NT2/D1 (cell line): Measurements from ENCODE around the gene BEAN1.

Source experiments
- DNase-seq: peaks from one replicate; pipeline ENCODE4 v3.0.0-alpha.2; 2011; ENCODE audit warnings: low read depth, low spot score
- H3K27me3 ChIP-seq: 2 replicates; pipeline ENCODE4 v1.6.0; 2011; ENCODE audit warnings: mild to moderate bottlenecking; ENCODE audit not compliant: insufficient read length, insufficient read depth
- H3K36me3 ChIP-seq: 2 replicates; pipeline ENCODE4 v1.6.1; 2011; ENCODE audit warnings: mild to moderate bottlenecking, low read length, mixed read lengths; ENCODE audit not compliant: insufficient read depth, insufficient read length
- H3K4me1 ChIP-seq: 2 replicates; pipeline ENCODE4 v1.5.1; 2011; ENCODE audit not compliant: insufficient read depth, insufficient read length
- H3K4me3 ChIP-seq: 2 replicates; pipeline ENCODE4 v1.5.1; 2011; ENCODE audit warnings: low read depth; ENCODE audit not compliant: insufficient read length
- H3K9ac ChIP-seq: 2 replicates; pipeline ENCODE4 v1.6.0; 2011; ENCODE audit warnings: low read depth; ENCODE audit not compliant: insufficient read length
- H3K9me3 ChIP-seq: 2 replicates; pipeline ENCODE4 v1.5.1; 2011; ENCODE audit warnings: mild to moderate bottlenecking, low read length; ENCODE audit not compliant: insufficient read depth
- SUZ12 ChIP-seq: IDR thresholded peaks from 2 replicates; pipeline ENCODE4 v1.6.1; 2011; ENCODE audit not compliant: insufficient read length, insufficient read depth; ENCODE audit errors: extremely low read depth
- YY1 ChIP-seq: IDR thresholded peaks from 2 replicates; pipeline ENCODE4 v1.6.1; 2011; ENCODE audit not compliant: insufficient read length, insufficient read depth
- ZNF274 ChIP-seq: IDR thresholded peaks from 2 replicates; pipeline ENCODE4 v1.6.1; 2011; ENCODE audit warnings: mild to moderate bottlenecking, low read depth, low read length

The BEAN1 gene

GRCh38 chr16:66473654-66474519, 46.8 kb downstream of the BEAN1 start:
- H3K9ac ChIP-seq: no peak overlapping the region
- no peak for DNase-seq
- no peaks in the 10 kb centered on the region for H3K9me3 ChIP-seq
- no peak overlapping the region for H3K4me3 ChIP-seq
- no peaks in the 10 kb centered on the region for H3K27me3 ChIP-seq
- H3K36me3 ChIP-seq: no peaks in the 10 kb centered on the region
- no peak for TF ChIP-seq YY1
- no peak for TF ChIP-seq SUZ12
- no peak for TF ChIP-seq ZNF274
- H3K4me1 ChIP-seq: peaks cover 16% of the 10 kb centered on the region

- no peak overlapping the region for H3K4me3 ChIP-seq
- DNase-seq: no peak
- H3K4me1 ChIP-seq: peaks cover 21% of the 10 kb centered on the region
- no peak overlapping the region for H3K9ac ChIP-seq
- no peaks in the 10 kb centered on the region for H3K9me3 ChIP-seq
- TF ChIP-seq ZNF274 (no peak), YY1 (no peak), SUZ12 (no peak)
- H3K36me3 ChIP-seq: no peaks in the 10 kb centered on the region
- H3K27me3 ChIP-seq: no peaks in the 10 kb centered on the region
Observed at GRCh38 chr16:66474750-66475199, 47.7 kb downstream of the BEAN1 start.

- TF ChIP-seq SUZ12 (no peak), YY1 (no peak), ZNF274 (no peak)
- peaks cover 26% of the 10 kb centered on the region for H3K4me1 ChIP-seq
- H3K9ac ChIP-seq: no peak overlapping the region
- no peaks in the 10 kb centered on the region for H3K27me3 ChIP-seq
- H3K9me3 ChIP-seq: no peaks in the 10 kb centered on the region
- no peaks in the 10 kb centered on the region for H3K36me3 ChIP-seq
- DNase-seq: no peak
- H3K4me3 ChIP-seq: no peak overlapping the region
Observed at GRCh38 chr16:66475232-66475631, 48.1 kb downstream of the BEAN1 start.

GRCh38 chr16:66476328-66477027, 49.4 kb downstream of the BEAN1 start:
- no peak for DNase-seq
- no peaks in the 10 kb centered on the region for H3K36me3 ChIP-seq
- H3K9ac ChIP-seq: no peak overlapping the region
- peaks cover 28% of the 10 kb centered on the region for H3K4me1 ChIP-seq
- H3K9me3 ChIP-seq: no peaks in the 10 kb centered on the region
- no peak for TF ChIP-seq ZNF274
- TF ChIP-seq SUZ12: no peak
- TF ChIP-seq YY1: no peak
- no peak overlapping the region for H3K4me3 ChIP-seq
- no peaks in the 10 kb centered on the region for H3K27me3 ChIP-seq

DNA sequence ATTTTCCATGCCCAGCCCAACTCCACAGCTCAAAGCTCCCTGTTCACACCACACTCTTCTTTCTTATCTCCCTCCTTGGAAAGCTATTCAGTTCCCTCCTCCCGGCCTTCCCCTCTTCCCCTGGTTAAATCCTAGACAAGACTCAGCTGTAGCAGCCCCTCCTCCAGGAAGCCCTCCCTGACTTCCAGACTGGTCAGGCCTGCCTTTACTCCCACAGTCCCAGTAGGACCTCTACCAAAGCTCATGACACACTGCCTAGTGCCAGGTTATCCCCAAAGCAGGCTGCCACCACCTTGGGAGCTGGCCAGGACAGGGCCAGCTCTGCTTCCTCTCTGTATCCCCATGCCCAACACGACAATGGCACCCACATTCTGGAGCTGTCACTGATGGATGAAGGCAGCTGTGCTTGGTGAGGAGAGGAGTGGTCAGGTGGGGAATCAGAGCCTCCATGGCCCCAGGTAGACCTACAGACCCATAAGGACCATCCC, 50.0 kb downstream of the BEAN1 start:
- no peaks in the 10 kb centered on the region for H3K36me3 ChIP-seq
- DNase-seq: no peak
- H3K4me3 ChIP-seq: no peak overlapping the region
- H3K27me3 ChIP-seq: no peaks in the 10 kb centered on the region
- no peak overlapping the region for H3K9ac ChIP-seq
- H3K4me1 ChIP-seq: peaks cover 28% of the 10 kb centered on the region
- TF ChIP-seq SUZ12 (no peak), ZNF274 (no peak), YY1 (no peak)
- H3K9me3 ChIP-seq: no peaks in the 10 kb centered on the region

DNA sequence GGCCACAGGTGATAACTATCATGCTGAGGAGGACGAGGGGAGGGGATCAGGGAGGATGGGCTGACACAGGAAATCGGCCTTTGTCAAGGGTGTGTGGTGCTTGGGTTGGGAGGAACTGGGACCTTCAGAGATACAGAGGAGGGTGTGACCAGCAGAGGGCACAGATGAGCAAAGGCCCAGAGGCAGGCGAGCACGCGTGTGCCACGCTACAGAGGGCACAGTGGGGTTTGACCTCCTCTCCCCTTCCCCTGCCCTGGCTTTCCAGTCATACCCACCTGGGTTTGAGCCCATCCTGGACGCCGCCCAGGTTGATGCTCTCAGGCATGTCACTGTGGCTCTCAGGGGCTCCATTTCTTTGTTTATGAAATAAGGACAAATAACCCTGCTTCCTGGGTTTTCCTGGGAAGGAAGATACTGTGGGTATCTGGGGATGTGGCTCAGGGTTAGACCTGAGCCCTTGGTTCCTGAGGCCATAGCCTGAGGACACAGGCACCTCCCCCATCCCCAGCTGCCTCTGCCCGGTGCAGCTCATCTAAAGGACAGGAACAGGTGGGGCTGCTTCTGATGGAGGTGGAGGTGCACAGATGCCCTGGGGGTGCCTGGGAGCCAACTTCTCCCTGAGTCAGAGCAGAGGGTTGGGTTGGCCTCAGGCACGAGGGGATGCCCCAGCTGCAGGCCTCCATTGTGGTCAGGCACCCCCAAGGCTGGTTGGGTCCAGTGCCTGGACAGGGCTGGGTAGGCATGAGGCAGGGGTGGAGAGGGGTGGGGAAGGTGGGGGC, 51.8 kb downstream of the BEAN1 start:
- Histone ChIP-seq H3K27me3 (no peaks in the 10 kb centered on the region), H3K9me3 (no peaks in the 10 kb centered on the region), H3K9ac (no peak overlapping the region), H3K4me1 (peaks cover 29% of the 10 kb centered on the region), H3K4me3 (no peak overlapping the region), H3K36me3 (no peaks in the 10 kb centered on the region)
- DNase-seq: peak; percentile 60
- no peak for TF ChIP-seq ZNF274
- TF ChIP-seq YY1: no peak
- TF ChIP-seq SUZ12: no peak
